Liver (tissue), 9 donors: ENCODE measurements around the gene KRTAP3-1. TPM values are rescaled to one million over a fixed set of nuclear protein-coding genes. Genes with fewer than 3 reads are reported as not detected.

Experiments used
- DNase-seq: peaks from one replicate; pipeline ENCODE4 v3.0.0-alpha.2; 2017; ENCODE audit warnings: low spot score
- H3K27ac ChIP-seq, 2 donors: one replicate each; pipeline ENCODE4 v1.7.0; 2013; ENCODE audit warnings: inconsistent platforms in 2 of 2, low read length in 2 of 2, control low read depth in 1 of 2, low read depth in 1 of 2, mild to moderate bottlenecking in 1 of 2
- H3K27me3 ChIP-seq, 4 donors: one replicate each; pipeline versions ENCODE4 v1.6.1 to v1.7.0; 2013; ENCODE audit warnings: low read length in 3 of 4, inconsistent platforms in 1 of 4, mild to moderate bottlenecking in 1 of 4, moderate library complexity in 1 of 4; ENCODE audit not compliant: control insufficient read depth in 4 of 4, insufficient read depth in 4 of 4
- H3K36me3 ChIP-seq, 4 donors: one replicate each; pipeline versions ENCODE4 v1.6.1 to v1.7.0; 2013; ENCODE audit warnings: low read length in 3 of 4, mild to moderate bottlenecking in 3 of 4, low read depth in 1 of 4, moderate library complexity in 1 of 4; ENCODE audit not compliant: control insufficient read depth in 4 of 4, insufficient read depth in 3 of 4
- H3K4me1 ChIP-seq, 4 donors: one replicate each; pipeline versions ENCODE4 v1.6.1 to v1.7.0; 2013; ENCODE audit warnings: low read length in 3 of 4, mild to moderate bottlenecking in 3 of 4, moderate library complexity in 1 of 4; ENCODE audit not compliant: control insufficient read depth in 4 of 4, insufficient read depth in 4 of 4
- H3K4me3 ChIP-seq, 3 donors: one replicate each; pipeline versions ENCODE4 v1.6.1 to v1.7.0; 2013; ENCODE audit warnings: low read length in 3 of 3, control low read depth in 1 of 3, low read depth in 1 of 3, mild to moderate bottlenecking in 1 of 3
- H3K9ac ChIP-seq, 2 donors: one replicate each; pipeline ENCODE4 v1.7.0; 2013; ENCODE audit warnings: low read length in 2 of 2, mild to moderate bottlenecking in 2 of 2, moderate library complexity in 2 of 2, control low read depth in 1 of 2, low read depth in 1 of 2
- H3K9me3 ChIP-seq, 4 donors: one replicate each; pipeline versions ENCODE4 v1.6.1 to v1.7.0; 2013; ENCODE audit warnings: low read length in 3 of 4; ENCODE audit not compliant: control insufficient read depth in 4 of 4
- ATF3 ChIP-seq: IDR thresholded peaks from 2 replicates; pipeline ENCODE4 v1.6.1; 2016; ENCODE audit warnings: antibody characterized with exemption
- EGR1 ChIP-seq, 2 donors: IDR thresholded peaks; 2 replicates each; pipeline ENCODE4 v1.6.1; 2016 to 2018; ENCODE audit warnings: antibody characterized with exemption in 2 of 2, low read depth in 2 of 2
- FOXA1 ChIP-seq: IDR thresholded peaks from 2 replicates; pipeline ENCODE4 v1.6.1; 2016; ENCODE audit warnings: antibody characterized with exemption
- FOXA2 ChIP-seq: IDR thresholded peaks from 2 replicates; pipeline ENCODE4 v1.6.1; 2016; ENCODE audit warnings: antibody characterized with exemption
- GABPA ChIP-seq, 2 donors: IDR thresholded peaks in 1 of 2; conservative IDR thresholded peaks in 1 of 2; 2 replicates each; pipeline ENCODE4 v1.6.1; 2016; ENCODE audit warnings: antibody characterized with exemption in 2 of 2, mild to moderate bottlenecking in 1 of 2, moderate library complexity in 1 of 2
- HNF4A ChIP-seq, 2 donors: conservative IDR thresholded peaks; 2 replicates each; pipeline ENCODE4 v1.6.1; 2016; ENCODE audit warnings: antibody characterized with exemption in 2 of 2, mild to moderate bottlenecking in 2 of 2
- HNF4G ChIP-seq: IDR thresholded peaks from 2 replicates; pipeline ENCODE4 v1.6.1; 2016; ENCODE audit warnings: antibody characterized with exemption
- JUND ChIP-seq, 2 donors: IDR thresholded peaks; 2 replicates each; pipeline ENCODE4 v1.6.1; 2016; ENCODE audit warnings: antibody characterized with exemption in 2 of 2
- NR2F2 ChIP-seq: IDR thresholded peaks from 2 replicates; pipeline ENCODE4 v1.6.1; 2016; ENCODE audit warnings: antibody characterized with exemption
- RAD21 ChIP-seq, 2 donors: IDR thresholded peaks; 2 replicates each; pipeline ENCODE4 v1.6.1; 2016; ENCODE audit warnings: antibody characterized with exemption in 2 of 2, mild to moderate bottlenecking in 2 of 2
- RXRA ChIP-seq, 2 donors: IDR thresholded peaks; 2 replicates each; pipeline ENCODE4 v1.6.1; 2017 to 2018; ENCODE audit warnings: antibody characterized with exemption in 2 of 2, mild to moderate bottlenecking in 1 of 2
- TAF1 ChIP-seq: conservative IDR thresholded peaks from 2 replicates; pipeline ENCODE4 v1.6.1; 2016; ENCODE audit warnings: antibody characterized with exemption, mild to moderate bottlenecking
- YY1 ChIP-seq: IDR thresholded peaks from 2 replicates; pipeline ENCODE4 v1.6.1; 2016; ENCODE audit warnings: antibody characterized with exemption, mild to moderate bottlenecking
- WGBS: extraction: QIAGEN DNeasy Blood & Tissue Kit; methylation state at CpG from one replicate; pipeline ENCODE4 v1.1.7; 2013; 5-methylcytosine and 5-hydroxymethylcytosine counted together
- polyA plus RNA-seq, 2 donors: library from polyadenylated mRNA; stranded (reverse) in 1 of 2; unstranded in 1 of 2; fragments of 200-250 nt in 1 of 2; fragments of >200 nt in 1 of 2; fragmentation: Nextera tagmentation in 1 of 2; extraction: Ambion mirVana in 1 of 2; gene quantifications; one replicate each; pipeline versions ENCODE4 v1.2.1 to v1.2.3, GENCODE V29; 2013 to 2015
- total RNA-seq, 2 donors: library from RNA; depleted of rRNA; stranded (reverse); fragments of >200 nt; gene quantifications; one replicate each; pipeline ENCODE4 v1.2.3, GENCODE V29; 2014
- TF ChIP-seq, protein P1 (sequence below): IDR thresholded peaks from 2 replicates; pipeline ENCODE4 v1.6.1; 2016; ENCODE audit warnings: antibody characterized with exemption
- TF ChIP-seq, protein P2 (sequence below): fragments of 150-350 bp; IDR thresholded peaks from 2 replicates; pipeline ENCODE4 v1.5.1; 2017; ENCODE audit warnings: improper control_type of control experiment, low read depth, low read length; ENCODE audit not compliant: missing input control
- donor health status: healthy.
- donor health status: healthy.
- donor health status: healthy.
- donor health status: healthy.
- donor health status: healthy.

The KRTAP3-1 gene
- total and polyA plus RNA-seq, 4 donors: not detected

DNA sequence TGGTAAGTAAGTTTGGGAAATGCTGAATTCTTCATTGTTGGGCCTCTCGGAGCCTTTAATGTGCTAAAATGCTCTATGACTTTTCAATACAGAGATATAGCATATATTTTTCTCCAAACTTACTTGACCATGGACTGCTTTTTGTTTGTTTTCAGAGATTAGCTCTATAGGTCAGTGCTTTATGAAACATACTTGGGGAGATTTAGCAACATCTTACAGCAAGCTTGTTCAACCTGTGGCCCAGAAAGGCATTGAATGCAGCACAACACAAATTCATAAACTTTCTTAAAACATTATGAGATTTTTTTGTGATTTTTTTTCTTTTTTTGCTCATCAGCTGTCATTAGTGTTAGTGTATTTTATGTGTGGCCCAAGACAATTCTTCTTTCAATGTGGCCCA lies 1.0 kb upstream of the KRTAP3-1 start:
- Histone ChIP-seq H3K9me3 (no peaks in the 10 kb centered on the region), H3K27ac (no peak overlapping the region), H3K27me3 (no peaks in the 10 kb centered on the region), H3K4me1 (no peaks in the 10 kb centered on the region), H3K36me3 (no peaks in the 10 kb centered on the region), H3K9ac (no peak overlapping the region), H3K4me3 (no peak overlapping the region)
- no peak for DNase-seq
- no peak for TF ChIP-seq ATF3
- TF ChIP-seq, protein P1, sequence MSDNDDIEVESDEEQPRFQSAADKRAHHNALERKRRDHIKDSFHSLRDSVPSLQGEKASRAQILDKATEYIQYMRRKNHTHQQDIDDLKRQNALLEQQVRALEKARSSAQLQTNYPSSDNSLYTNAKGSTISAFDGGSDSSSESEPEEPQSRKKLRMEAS: no peak
- TF ChIP-seq NR2F2: no peak
- TF ChIP-seq, protein P2, sequence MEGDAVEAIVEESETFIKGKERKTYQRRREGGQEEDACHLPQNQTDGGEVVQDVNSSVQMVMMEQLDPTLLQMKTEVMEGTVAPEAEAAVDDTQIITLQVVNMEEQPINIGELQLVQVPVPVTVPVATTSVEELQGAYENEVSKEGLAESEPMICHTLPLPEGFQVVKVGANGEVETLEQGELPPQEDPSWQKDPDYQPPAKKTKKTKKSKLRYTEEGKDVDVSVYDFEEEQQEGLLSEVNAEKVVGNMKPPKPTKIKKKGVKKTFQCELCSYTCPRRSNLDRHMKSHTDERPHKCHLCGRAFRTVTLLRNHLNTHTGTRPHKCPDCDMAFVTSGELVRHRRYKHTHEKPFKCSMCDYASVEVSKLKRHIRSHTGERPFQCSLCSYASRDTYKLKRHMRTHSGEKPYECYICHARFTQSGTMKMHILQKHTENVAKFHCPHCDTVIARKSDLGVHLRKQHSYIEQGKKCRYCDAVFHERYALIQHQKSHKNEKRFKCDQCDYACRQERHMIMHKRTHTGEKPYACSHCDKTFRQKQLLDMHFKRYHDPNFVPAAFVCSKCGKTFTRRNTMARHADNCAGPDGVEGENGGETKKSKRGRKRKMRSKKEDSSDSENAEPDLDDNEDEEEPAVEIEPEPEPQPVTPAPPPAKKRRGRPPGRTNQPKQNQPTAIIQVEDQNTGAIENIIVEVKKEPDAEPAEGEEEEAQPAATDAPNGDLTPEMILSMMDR: no peak
- no peak for TF ChIP-seq GABPA (IDR thresholded peaks at IDR 0.05 in 1 of 2, conservative IDR thresholded peaks at IDR 0.05 in 1 of 2)
- no peak for TF ChIP-seq FOXA2
- no peak for TF ChIP-seq EGR1 (IDR thresholded peaks at IDR 0.05; ENCODE audit: low read depth in 2 of 2)
- 93% methylated on average over 1 of the region's 1 CpG for WGBS

- TF ChIP-seq HNF4A (conservative IDR thresholded peaks at IDR 0.05) (no peak), ATF3 (no peak), EGR1 (IDR thresholded peaks at IDR 0.05; ENCODE audit: low read depth in 2 of 2) (no peak), NR2F2 (no peak), TAF1 (no peak), JUND (IDR thresholded peaks at IDR 0.05) (no peak), FOXA2 (no peak), GABPA (IDR thresholded peaks at IDR 0.05 in 1 of 2, conservative IDR thresholded peaks at IDR 0.05 in 1 of 2) (no peak)
- H3K9ac ChIP-seq: no peak overlapping the region
- peaks cover 0 to 2% (median 0%) of the 10 kb centered on the region in 4 donors for H3K27me3 ChIP-seq
- no peaks in the 10 kb centered on the region for H3K4me1 ChIP-seq
- no peaks in the 10 kb centered on the region for H3K9me3 ChIP-seq
- H3K4me3 ChIP-seq: no peak overlapping the region
- no peak overlapping the region for H3K27ac ChIP-seq
- H3K36me3 ChIP-seq: no peaks in the 10 kb centered on the region
- DNase-seq: no peak
- 42% methylated on average over 4 of the region's 4 CpGs for WGBS
These were observed 403 bp upstream of the KRTAP3-1 start for GRCh38 chr17:41009301-41009760.

DNA sequence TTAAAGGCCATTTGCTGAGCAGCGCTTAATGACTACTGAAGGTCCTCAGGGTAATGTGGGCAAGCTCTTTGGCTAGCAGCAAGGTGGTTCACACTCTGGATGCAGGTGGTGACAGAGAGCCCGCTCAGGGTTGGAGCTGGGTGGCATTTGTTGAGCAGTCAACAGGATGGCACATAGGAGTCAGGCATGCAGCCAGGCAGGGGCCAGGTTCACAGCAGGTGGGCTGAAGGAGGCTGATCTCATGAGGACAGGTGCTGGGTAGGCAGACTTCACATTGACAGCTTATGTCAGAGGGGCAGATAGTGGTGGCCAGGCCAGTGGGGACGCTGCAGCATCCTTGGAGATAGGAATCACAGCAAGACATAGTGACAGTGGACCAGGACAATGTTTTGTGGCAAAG lies 4.5 kb downstream of the KRTAP3-1 start:
- no peak overlapping the region for H3K9ac ChIP-seq
- 85% methylated on average over 3 of the region's 3 CpGs for WGBS
- peaks cover 0 to 3% (median 0%) of the 10 kb centered on the region in 4 donors for H3K27me3 ChIP-seq
- H3K27ac ChIP-seq: no peak overlapping the region
- no peaks in the 10 kb centered on the region for H3K36me3 ChIP-seq
- no peaks in the 10 kb centered on the region for H3K9me3 ChIP-seq
- TF ChIP-seq RXRA (IDR thresholded peaks at IDR 0.05): no peak
- TF ChIP-seq GABPA (IDR thresholded peaks at IDR 0.05 in 1 of 2, conservative IDR thresholded peaks at IDR 0.05 in 1 of 2): no peak
- TF ChIP-seq FOXA1: no peak
- no peak for TF ChIP-seq YY1
- no peak for TF ChIP-seq FOXA2
- TF ChIP-seq NR2F2: no peak
- no peak for TF ChIP-seq JUND (IDR thresholded peaks at IDR 0.05)
- TF ChIP-seq TAF1: no peak
- no peak for TF ChIP-seq RAD21 (IDR thresholded peaks at IDR 0.05)
- no peak for TF ChIP-seq ATF3
- no peak for TF ChIP-seq HNF4G
- TF ChIP-seq HNF4A (conservative IDR thresholded peaks at IDR 0.05): no peak
- no peak overlapping the region for H3K4me3 ChIP-seq
- no peak for DNase-seq
- no peaks in the 10 kb centered on the region for H3K4me1 ChIP-seq
